H1 (cell line): ENCODE data around the gene ARHGEF10L. TPM values are rescaled to one million over a fixed set of nuclear protein-coding genes. Genes with fewer than 3 reads are reported as not detected.

Experiments
- CTCF ChIA-PET: fragments of 300-600 bp; sonication (Branson Sonifier 250); formaldehyde crosslinking; loops from one replicate; lab custom pipeline; 2021; ENCODE audit not compliant: partially characterized antibody; lab: Charles Lee
- POLR2A ChIA-PET: fragments of 300-600 bp; sonication (Branson Sonifier 250); formaldehyde crosslinking; loops from one replicate; lab custom pipeline; 2021; ENCODE audit warnings: inconsistent platforms; ENCODE audit not compliant: partially characterized antibody; lab: Charles Lee
- DNase-seq, 2 experiments: peaks; one replicate each; pipeline versions ENCODE4 v3.0.0 to v3.0.0-alpha.2; 2010 to 2022; ENCODE audit warnings: low spot score in 2 of 2, low read depth in 1 of 2, mixed read lengths in 1 of 2
- FAIRE-seq: peaks from 2 replicates; lab custom pipeline; 2011; peaks lifted over from hg19 to GRCh38; lab: Jason Lieb, UNC
- H2AFZ ChIP-seq: 2 replicates; pipeline ENCODE4 v1.8.1; 2012; ENCODE audit warnings: low read length, inconsistent platforms
- H2AK5ac ChIP-seq: 2 replicates; pipeline ENCODE4 v1.6.1; 2013; ENCODE audit warnings: low read depth, low read length
- H2BK120ac ChIP-seq: replicated peaks from 2 replicates; pipeline ENCODE3; 2013; ENCODE audit warnings: low read depth, low read length, inconsistent platforms
- H2BK12ac ChIP-seq: 2 replicates; pipeline ENCODE4 v1.6.1; 2013; ENCODE audit warnings: low read depth, low read length
- H2BK15ac ChIP-seq: 2 replicates; pipeline ENCODE4 v1.6.1; 2013; ENCODE audit warnings: low read length
- H2BK20ac ChIP-seq: 2 replicates; pipeline ENCODE4 v1.6.1; 2013; ENCODE audit warnings: low read length
- H2BK5ac ChIP-seq: 2 replicates; pipeline ENCODE4 v1.6.1; 2013; ENCODE audit warnings: low read depth, low read length
- H3K14ac ChIP-seq: 2 replicates; pipeline ENCODE4 v1.6.1; 2013; ENCODE audit warnings: inconsistent platforms; ENCODE audit not compliant: insufficient read length
- H3K18ac ChIP-seq: 2 replicates; pipeline ENCODE4 v1.6.1; 2013; ENCODE audit warnings: low read length; ENCODE audit errors: extremely low read depth
- H3K23ac ChIP-seq: 2 replicates; pipeline ENCODE4 v1.6.1; 2013; ENCODE audit warnings: inconsistent platforms; ENCODE audit not compliant: insufficient read length
- H3K23me2 ChIP-seq: 2 replicates; pipeline ENCODE4 v1.6.1; 2013; ENCODE audit warnings: low read depth, low read length
- H3K27ac ChIP-seq: 2 replicates; pipeline ENCODE4 v1.6.1; 2011; ENCODE audit warnings: low read depth, low read length, inconsistent platforms
- H3K27me3 ChIP-seq, 4 experiments: replicated peaks in 1 of 4; 1 replicate in 1 of 4; 2 replicates in 3 of 4; pipeline versions ENCODE4 v1.6.1 to v1.8.1; 2011 to 2013; ENCODE audit warnings: low read length in 3 of 4, mild to moderate bottlenecking in 3 of 4, inconsistent platforms in 2 of 4, mixed read lengths in 2 of 4, moderate library complexity in 1 of 4; ENCODE audit not compliant: control insufficient read depth in 3 of 4, insufficient read depth in 3 of 4; ENCODE audit errors: extremely low read depth in 1 of 4
- H3K36me3 ChIP-seq, 4 experiments: 2 replicates each; pipeline versions ENCODE4 v1.6.1 to v1.8.1; 2011 to 2013; ENCODE audit warnings: mild to moderate bottlenecking in 4 of 4, low read length in 3 of 4, moderate library complexity in 2 of 4, control low read depth in 1 of 4, inconsistent platforms in 1 of 4; ENCODE audit not compliant: insufficient read depth in 4 of 4, control insufficient read depth in 2 of 4
- H3K4ac ChIP-seq: replicated peaks from 2 replicates; pipeline ENCODE3; 2013; ENCODE audit warnings: low read length, low read depth, mixed read lengths, inconsistent platforms; ENCODE audit not compliant: insufficient read length
- H3K4me1 ChIP-seq, 4 experiments: replicated peaks in 1 of 4; 1 replicate in 1 of 4; 2 replicates in 3 of 4; pipeline versions ENCODE4 v1.6.1 to v1.8.1; 2011 to 2013; ENCODE audit warnings: low read length in 3 of 4, inconsistent platforms in 2 of 4, mixed read lengths in 1 of 4; ENCODE audit not compliant: insufficient read depth in 4 of 4, control insufficient read depth in 3 of 4
- H3K4me2 ChIP-seq, 2 experiments: 2 replicates each; pipeline versions ENCODE4 v1.6.1 to v1.8.1; 2011 to 2013; ENCODE audit warnings: low read depth in 2 of 2, low read length in 2 of 2, control low read depth in 1 of 2, inconsistent platforms in 1 of 2, mild to moderate bottlenecking in 1 of 2; ENCODE audit not compliant: insufficient read depth in 1 of 2
- H3K4me3 ChIP-seq, 4 experiments: fragments of 200-600, 300-600 bp in 1 of 4; sonication (generic), shearing (Covaris generic), sonication (Bioruptor Twin) in 1 of 4; 2 replicates each; pipeline versions ENCODE4 v1.5.1 to v1.8.1; 2011 to 2016; ENCODE audit warnings: low read length in 4 of 4, low read depth in 3 of 4, control low read depth in 2 of 4, inconsistent platforms in 2 of 4, mild to moderate bottlenecking in 2 of 4, mixed read lengths in 1 of 4, moderate library complexity in 1 of 4; ENCODE audit not compliant: insufficient read depth in 2 of 4; ENCODE audit errors: extremely low read depth in 1 of 4
- H3K56ac ChIP-seq: replicated peaks from 2 replicates; pipeline ENCODE3; 2013; ENCODE audit warnings: low read depth, mild to moderate bottlenecking, mixed read lengths, low read length, inconsistent platforms; ENCODE audit not compliant: insufficient read length
- H3K79me1 ChIP-seq: 2 replicates; pipeline ENCODE4 v1.6.1; 2013; ENCODE audit warnings: low read depth, low read length, control low read depth
- H3K79me2 ChIP-seq, 2 experiments: 2 replicates each; pipeline versions ENCODE4 v1.6.1 to v1.8.1; 2012 to 2013; ENCODE audit warnings: low read length in 2 of 2, mild to moderate bottlenecking in 2 of 2, inconsistent platforms in 1 of 2; ENCODE audit not compliant: insufficient read depth in 2 of 2, control insufficient read depth in 1 of 2
- H3K9ac ChIP-seq, 4 experiments: replicated peaks in 1 of 4; 1 replicate in 1 of 4; 2 replicates in 3 of 4; pipeline versions ENCODE4 v1.6.1 to v1.8.1; 2011 to 2013; ENCODE audit warnings: low read depth in 3 of 4, low read length in 3 of 4, control low read depth in 2 of 4, mild to moderate bottlenecking in 2 of 4, moderate library complexity in 2 of 4, inconsistent platforms in 1 of 4; ENCODE audit errors: extremely low read depth in 1 of 4
- H3K9me3 ChIP-seq, 2 experiments: 2 replicates each; pipeline versions ENCODE4 v1.6.1 to v1.8.1; 2012 to 2013; ENCODE audit warnings: mild to moderate bottlenecking in 2 of 2, moderate library complexity in 2 of 2, control low read depth in 1 of 2, inconsistent platforms in 1 of 2, low read depth in 1 of 2, low read length in 1 of 2, mixed read lengths in 1 of 2; ENCODE audit not compliant: insufficient read depth in 2 of 2
- H4K20me1 ChIP-seq, 2 experiments: replicated peaks in 1 of 2; 2 replicates each; pipeline versions ENCODE3 to v1.8.1; 2011 to 2013; ENCODE audit warnings: inconsistent platforms in 2 of 2, low read length in 2 of 2, mild to moderate bottlenecking in 1 of 2; ENCODE audit not compliant: insufficient read depth in 2 of 2, control insufficient read depth in 1 of 2
- H4K5ac ChIP-seq: 2 replicates; pipeline ENCODE4 v1.6.1; 2013; ENCODE audit warnings: low read length, low read depth, mixed read lengths, inconsistent platforms; ENCODE audit not compliant: insufficient read length
- H4K8ac ChIP-seq: 2 replicates; pipeline ENCODE4 v1.8.0; 2013; ENCODE audit warnings: mild to moderate bottlenecking, moderate library complexity, low read length, inconsistent platforms; ENCODE audit not compliant: insufficient read depth; ENCODE audit errors: extremely low read depth
- H4K91ac ChIP-seq: replicated peaks from 2 replicates; pipeline ENCODE3; 2013; ENCODE audit warnings: low read length, mixed read lengths, inconsistent platforms; ENCODE audit not compliant: insufficient read length
- WGBS, 2 experiments: shearing (Covaris generic) in 1 of 2; methylation state at CpG; one replicate each; pipeline versions ENCODE4 v1.1.6 to v1.1.7; 2013 to 2015; ENCODE audit warnings: low lambda C conversion rate in 2 of 2, mixed read lengths in 2 of 2, inconsistent platforms in 1 of 2, low coverage in 1 of 2, missing lambda C conversion rate in 1 of 2; ENCODE audit not compliant: insufficient replicate concordance in 2 of 2, insufficient coverage in 1 of 2, insufficient read length in 1 of 2; ENCODE audit errors: extremely low coverage in 1 of 2, missing lambda C conversion rate in 1 of 2; 5-methylcytosine and 5-hydroxymethylcytosine counted together
- polyA plus RNA-seq, 7 experiments: library from polyadenylated mRNA; depleted of rRNA in 3 of 7; stranded (reverse) in 5 of 7; unstranded in 2 of 7; fragments of >200 nt in 5 of 7; fragments of 200-250 nt in 2 of 7; gene quantifications; 1 replicate in 5 of 7; 2 replicates in 1 of 7; 4 replicates in 1 of 7; pipeline versions ENCODE4 v1.2.1 to v1.2.3, GENCODE V29; 2011 to 2013; ENCODE audit warnings: missing spikeins in 2 of 7, mixed read lengths in 2 of 7
- total RNA-seq: library from RNA; stranded (reverse); fragmentation: NEBNext Ultra II Directional; extraction: Animal tissue kit (Norgen Biotek cat#: 25700); gene quantifications from 2 replicates; pipeline ENCODE4 v1.2.1, GENCODE V29; 2021
- TF ChIP-seq, protein P1 (sequence below), 3 experiments: IDR thresholded peaks; 1 replicate in 2 of 3; 2 replicates in 1 of 3; pipeline versions ENCODE4 v1.5.1 to v1.6.1; 2011; ENCODE audit warnings: low read length in 3 of 3, mild to moderate bottlenecking in 3 of 3, inconsistent platforms in 2 of 3, low read depth in 1 of 3, moderate library complexity in 1 of 3; ENCODE audit not compliant: insufficient read depth in 1 of 3; ENCODE audit errors: control extremely low read depth in 1 of 3

The ARHGEF10L gene
- total and polyA plus RNA-seq, 2 of the 8 experiments (the other 6 are each of a cell fraction or from before 2014, with no cell fraction given), result 33.6 to 39.6 TPM

DNA sequence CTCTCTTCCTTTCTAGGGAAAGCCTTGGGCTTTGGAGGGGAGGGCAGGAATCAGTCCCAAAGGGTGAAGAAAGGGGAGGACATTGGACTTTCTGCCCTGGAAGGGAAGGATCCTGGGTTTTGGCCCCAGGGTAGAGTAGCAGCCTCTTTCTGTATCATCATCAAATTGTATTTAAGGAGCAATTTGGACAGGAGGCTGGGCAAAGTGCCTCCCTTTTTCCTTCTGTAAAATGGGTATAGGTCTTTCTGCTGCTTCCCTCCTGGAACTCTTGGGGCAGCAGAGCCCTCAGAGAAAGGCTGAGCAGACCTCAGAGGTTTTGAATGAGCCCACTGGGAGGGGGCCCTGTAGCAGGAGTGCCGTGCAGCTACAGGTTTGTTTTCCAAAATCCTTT lies 38.4 kb downstream of the ARHGEF10L start:
- ChIA-PET CTCF (interaction anchor here (0.6 to 86.2 kb wide), 6 partner anchors 10 to 579 kb away, joined by 3 to 1640 read pairs (median 213); no protein-coding TSS in a partner anchor), POLR2A (no interaction called here)
- Histone ChIP-seq H3K4me2 (no peak overlapping the region), H4K5ac (no peak overlapping the region), H3K23me2 (no peaks in the 10 kb centered on the region), H3K56ac (no peak overlapping the region), H3K4me3 (no peak overlapping the region), H2BK12ac (0 out of 2 replicates have a peak overlapping the region, but pooled peaks have one; percentile 50), H3K79me2 (peaks cover 0 to 68% of the 10 kb centered on the region in 2 experiments; a peak in 3 of 4 replicates), H3K18ac (no peak overlapping the region; the same call in 1 of the 2 replicates), H3K23ac (no peak overlapping the region), H3K27ac (no peak overlapping the region), H4K91ac (no peak overlapping the region), H3K36me3 (no peaks in the 10 kb centered on the region), H3K9me3 (no peaks in the 10 kb centered on the region), H4K20me1 (peaks cover 6% of the 10 kb centered on the region in 2 experiments), H4K8ac (no peak overlapping the region), H3K79me1 (peaks cover 27% of the 10 kb centered on the region), H3K27me3 (no peaks in the 10 kb centered on the region), H2BK5ac (no peak overlapping the region), H2AK5ac (no peak overlapping the region), H2BK20ac (peak overlapping the region; percentile 86; the same call in 1 of the 2 replicates), H2AFZ (no peak overlapping the region), H3K14ac (no peak overlapping the region), H2BK120ac (no peak overlapping the region), H2BK15ac (0 out of 2 replicates have a peak overlapping the region, but pooled peaks have one; percentile 88), H3K9ac (no peak overlapping the region), H3K4ac (no peak overlapping the region), H3K4me1 (peaks cover 8 to 57% (median 37%) of the 10 kb centered on the region in 4 experiments)
- DNase-seq (no peak), FAIRE-seq (no peak)
- WGBS, 2 experiments, result 89% methylated on average over 1 of the region's 1 CpG; no CpG with 5 or more reads in 1 of the 2 experiments
- TF ChIP-seq, protein P1, sequence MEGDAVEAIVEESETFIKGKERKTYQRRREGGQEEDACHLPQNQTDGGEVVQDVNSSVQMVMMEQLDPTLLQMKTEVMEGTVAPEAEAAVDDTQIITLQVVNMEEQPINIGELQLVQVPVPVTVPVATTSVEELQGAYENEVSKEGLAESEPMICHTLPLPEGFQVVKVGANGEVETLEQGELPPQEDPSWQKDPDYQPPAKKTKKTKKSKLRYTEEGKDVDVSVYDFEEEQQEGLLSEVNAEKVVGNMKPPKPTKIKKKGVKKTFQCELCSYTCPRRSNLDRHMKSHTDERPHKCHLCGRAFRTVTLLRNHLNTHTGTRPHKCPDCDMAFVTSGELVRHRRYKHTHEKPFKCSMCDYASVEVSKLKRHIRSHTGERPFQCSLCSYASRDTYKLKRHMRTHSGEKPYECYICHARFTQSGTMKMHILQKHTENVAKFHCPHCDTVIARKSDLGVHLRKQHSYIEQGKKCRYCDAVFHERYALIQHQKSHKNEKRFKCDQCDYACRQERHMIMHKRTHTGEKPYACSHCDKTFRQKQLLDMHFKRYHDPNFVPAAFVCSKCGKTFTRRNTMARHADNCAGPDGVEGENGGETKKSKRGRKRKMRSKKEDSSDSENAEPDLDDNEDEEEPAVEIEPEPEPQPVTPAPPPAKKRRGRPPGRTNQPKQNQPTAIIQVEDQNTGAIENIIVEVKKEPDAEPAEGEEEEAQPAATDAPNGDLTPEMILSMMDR (IDR thresholded peaks at IDR 0.05; ENCODE audit: control extremely low read depth in 1 of 3, insufficient read depth in 1 of 3, low read depth in 1 of 3, low read length in 3 of 3), result peak in 2 of 3 experiments; percentile 14 to 22; a peak in 2 of 4 replicates
